ENCODE measurements around the gene APAF1.
A peak's percentile ranks its signal among the peaks of the same experiment; 100 is the strongest.

Gene APAF1

GRCh38 chr12:98645572-98646067, 530 bp downstream of the APAF1 start:
- no peak for TF ChIP-seq CTCF (IDR thresholded peaks at IDR 0.05; ENCODE audit: low read length, missing control alignments)
- DNase-seq (ENCODE audit: low read depth) = peak; percentile 11
- H3K4me3 ChIP-seq (replicated peaks; ENCODE audit: low read depth, low read length) = peak overlapping the region; percentile 69

GRCh38 chr12:98646294-98647090, 1.4 kb downstream of the APAF1 start:
- no peak for TF ChIP-seq CTCF (IDR thresholded peaks at IDR 0.05; ENCODE audit: low read length, missing control alignments)
- DNase-seq (ENCODE audit: low read depth) = peak; percentile 29

GRCh38 chr12:98651328-98651727, 6.2 kb downstream of the APAF1 start:
- TF ChIP-seq CTCF (IDR thresholded peaks at IDR 0.05; ENCODE audit: low read length, missing control alignments) = no peak
- no peak overlapping the region for H3K4me3 ChIP-seq (replicated peaks; ENCODE audit: low read depth, low read length)
- DNase-seq (ENCODE audit: low read depth) = no peak

More at GRCh38 chr12:98646294-98647090, 1.4 kb downstream of the APAF1 start:
- H3K4me3 ChIP-seq (replicated peaks; ENCODE audit: low read depth, low read length) = peak overlapping the region; percentile 69

GRCh38 chr12:98653866-98654493, 8.9 kb downstream of the APAF1 start:
- DNase-seq (ENCODE audit: low read depth) = peak; percentile 81
- H3K4me3 ChIP-seq (replicated peaks; ENCODE audit: low read depth, low read length) = no peak overlapping the region
- peak; percentile 65 for TF ChIP-seq CTCF (IDR thresholded peaks at IDR 0.05; ENCODE audit: low read length, missing control alignments)

GRCh38 chr12:98656289-98657101, 11.4 kb downstream of the APAF1 start:
- no peak for TF ChIP-seq CTCF (IDR thresholded peaks at IDR 0.05; ENCODE audit: low read length, missing control alignments)
- H3K4me3 ChIP-seq (replicated peaks; ENCODE audit: low read depth, low read length) = no peak overlapping the region
- peak; percentile 27 for DNase-seq (ENCODE audit: low read depth)

GRCh38 chr12:98660521-98660920, 15.4 kb downstream of the APAF1 start:
- H3K4me3 ChIP-seq (replicated peaks; ENCODE audit: low read depth, low read length) = no peak overlapping the region
- no peak for DNase-seq (ENCODE audit: low read depth)
- TF ChIP-seq CTCF (IDR thresholded peaks at IDR 0.05; ENCODE audit: low read length, missing control alignments) = no peak

Measured in fibroblast of pulmonary artery (primary cell).